SK-N-SH (cell line): Measurements from ENCODE around the gene ISX.

Experiments
- EP300 ChIP-seq, 2 experiments: IDR thresholded peaks; 2 replicates each; pipeline versions ENCODE4 v1.4.0 to v1.6.1; 2012; ENCODE audit warnings: borderline replicate concordance in 1 of 2, low read depth in 1 of 2, low read length in 1 of 2
- FOXJ3 ChIP-seq: sonication (generic); formaldehyde crosslinking; IDR thresholded peaks from 2 replicates; pipeline ENCODE4 v1.5.1; 2020; ENCODE audit warnings: mild to moderate bottlenecking, missing genetic modification reagents
- FOXM1 ChIP-seq: IDR thresholded peaks from 2 replicates; pipeline ENCODE4 v1.4.0; 2012; ENCODE audit warnings: low read depth, mild to moderate bottlenecking
- JUND ChIP-seq: IDR thresholded peaks from 2 replicates; pipeline ENCODE4 v1.4.0; 2012
- NRF1 ChIP-seq: IDR thresholded peaks from 2 replicates; pipeline ENCODE4 v1.6.1; 2012; ENCODE audit warnings: low read depth, mild to moderate bottlenecking, low read length
- POLR2AphosphoS5 ChIP-seq: IDR thresholded peaks from 2 replicates; pipeline ENCODE4 v1.6.1; 2012; ENCODE audit warnings: low read depth, low read length
- RFX5 ChIP-seq: IDR thresholded peaks from 2 replicates; pipeline ENCODE4 v1.6.1; 2012; ENCODE audit warnings: mild to moderate bottlenecking, improper control_type of control experiment, low read length
- TF ChIP-seq, protein P1 (sequence below): IDR thresholded peaks from 2 replicates; pipeline ENCODE4 v1.4.0; 2012; ENCODE audit warnings: low read depth

- no peak for TF ChIP-seq FOXM1
- TF ChIP-seq RFX5: no peak
- TF ChIP-seq EP300 (IDR thresholded peaks at IDR 0.05; ENCODE audit: borderline replicate concordance in 1 of 2, low read depth in 1 of 2, low read length in 1 of 2): no peak
- TF ChIP-seq NRF1: no peak
- TF ChIP-seq JUND: no peak
- TF ChIP-seq POLR2AphosphoS5: no peak
- TF ChIP-seq, protein P1, sequence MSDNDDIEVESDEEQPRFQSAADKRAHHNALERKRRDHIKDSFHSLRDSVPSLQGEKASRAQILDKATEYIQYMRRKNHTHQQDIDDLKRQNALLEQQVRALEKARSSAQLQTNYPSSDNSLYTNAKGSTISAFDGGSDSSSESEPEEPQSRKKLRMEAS: no peak
- no peak for TF ChIP-seq FOXJ3 (CRISPR knock-in tag)
Measured at GRCh38 chr22:35023692-35024363, 42.1 kb upstream of the ISX start.
